HepG2 (cell line): Measurements from ENCODE around the gene IFI35. TPM values are rescaled to one million over a fixed set of nuclear protein-coding genes. Genes with fewer than 3 reads are reported as not detected.
A peak's percentile ranks its signal among the peaks of the same experiment; 100 is the strongest.

ENCODE experiments used
- DBP ChIP-seq: sonication (generic); formaldehyde crosslinking; IDR thresholded peaks from 2 replicates; pipeline ENCODE4 v1.4.0; 2020; ENCODE audit warnings: missing genetic modification reagents; ENCODE audit errors: not compliant biosample characterization
- KDM2A ChIP-seq: sonication (generic); formaldehyde crosslinking; IDR thresholded peaks from 2 replicates; pipeline ENCODE4 v1.4.0; 2020; ENCODE audit warnings: low read depth, missing genetic modification reagents, borderline replicate concordance
- MBNL3 ChIP-seq: fragments of 250-450 bp; sonication (Bioruptor Pico); conservative IDR thresholded peaks from 2 replicates; pipeline ENCODE4 v1.8.0; 2022; ENCODE audit warnings: mild to moderate bottlenecking, inconsistent platforms
- MLLT10 ChIP-seq: sonication (generic); formaldehyde crosslinking; IDR thresholded peaks from 2 replicates; pipeline ENCODE4 v1.4.0; 2020; ENCODE audit warnings: missing genetic modification reagents
- MYNN ChIP-seq: sonication (generic); formaldehyde crosslinking; IDR thresholded peaks from 2 replicates; pipeline ENCODE4 v1.4.0; 2020; ENCODE audit warnings: mild to moderate bottlenecking, low read depth, missing genetic modification reagents
- ZNF468 ChIP-seq: sonication (generic); formaldehyde crosslinking; IDR thresholded peaks from 2 replicates; pipeline ENCODE4 v1.8.0; 2022; ENCODE audit warnings: mild to moderate bottlenecking, moderate library complexity, missing genetic modification reagents
- ZNF543 ChIP-seq: sonication (generic); formaldehyde crosslinking; IDR thresholded peaks from 2 replicates; pipeline ENCODE4 v1.4.0; 2020; ENCODE audit warnings: mild to moderate bottlenecking, missing genetic modification reagents
- ZNF784 ChIP-seq: sonication (generic); formaldehyde crosslinking; IDR thresholded peaks from 2 replicates; pipeline ENCODE4 v1.5.1; 2020; ENCODE audit warnings: missing genetic modification reagents, mild to moderate bottlenecking, borderline replicate concordance
- polyA plus RNA-seq, 8 experiments: library from polyadenylated mRNA; depleted of rRNA in 3 of 8; stranded (reverse) in 7 of 8; unstranded in 1 of 8; fragments of >200 nt; fragmentation: Illumina TruSeq in 4 of 8; extraction: Trizol in 4 of 8; gene quantifications; 2 replicates each; pipeline versions ENCODE4 v1.2.1 to v1.2.3, GENCODE V29; 2011 to 2016; ENCODE audit warnings: low read depth in 4 of 8, missing spikeins in 1 of 8, mixed read lengths in 1 of 8; ENCODE audit not compliant: insufficient read depth in 1 of 8
- total RNA-seq, 5 experiments: library from RNA; depleted of rRNA; stranded (reverse); fragments of >200 nt; fragmentation: Illumina TruSeq; extraction: Trizol; gene quantifications; 2 replicates each; pipeline ENCODE4 v1.2.3, GENCODE V29; 2016; ENCODE audit warnings: low read depth in 1 of 5
- TF ChIP-seq, protein P1 (sequence below): sonication (generic); formaldehyde crosslinking; IDR thresholded peaks from 2 replicates; pipeline ENCODE4 v1.4.0; 2020; ENCODE audit warnings: missing genetic modification reagents
- TF ChIP-seq, protein P2 (sequence below), 2 experiments: fragments of 450-650 bp in 1 of 2; sonication (generic) in 1 of 2; formaldehyde crosslinking in 1 of 2; IDR thresholded peaks; 2 replicates each; pipeline versions ENCODE4 v1.6.1 to v1.8.0; 2016 to 2022; ENCODE audit warnings: antibody characterized with exemption in 1 of 2, mild to moderate bottlenecking in 1 of 2, missing genetic modification reagents in 1 of 2

The IFI35 gene
- total and polyA plus RNA-seq, 2 of the 13 experiments (the other 11 are each of a cell fraction or from before 2014, with no cell fraction given), result 28.9 to 38.1 TPM

DNA sequence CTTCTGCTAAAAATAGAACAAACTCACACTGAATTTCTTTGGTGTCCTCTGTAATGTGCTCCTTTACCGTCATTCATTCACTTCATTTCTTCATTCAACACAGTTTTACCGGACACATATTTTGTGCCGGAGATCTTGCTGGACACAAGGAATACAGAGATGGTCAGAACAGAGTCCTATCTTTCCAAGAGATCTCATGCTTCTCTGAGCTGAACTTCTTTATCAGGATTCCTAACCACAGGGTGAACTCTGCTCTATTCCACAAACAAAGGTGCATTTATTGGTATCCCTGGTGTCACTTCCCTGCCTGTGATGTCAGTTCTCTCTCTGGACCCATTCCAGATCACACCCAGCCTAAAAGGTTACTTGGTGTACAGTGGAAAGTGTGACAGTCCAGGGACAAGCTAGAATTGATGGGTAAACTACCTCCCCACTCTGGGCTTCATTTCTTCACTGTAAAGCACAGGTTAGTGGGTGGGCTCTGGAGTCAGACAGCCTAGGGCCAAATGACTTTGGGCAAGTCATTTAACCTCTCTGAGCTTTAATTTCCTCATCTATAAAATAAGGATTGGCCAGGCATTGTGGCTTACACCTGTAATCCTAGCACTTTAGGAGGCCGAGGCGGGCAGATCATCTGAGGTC lies 4.2 kb downstream of the IFI35 start (continued):
- TF ChIP-seq, protein P1, sequence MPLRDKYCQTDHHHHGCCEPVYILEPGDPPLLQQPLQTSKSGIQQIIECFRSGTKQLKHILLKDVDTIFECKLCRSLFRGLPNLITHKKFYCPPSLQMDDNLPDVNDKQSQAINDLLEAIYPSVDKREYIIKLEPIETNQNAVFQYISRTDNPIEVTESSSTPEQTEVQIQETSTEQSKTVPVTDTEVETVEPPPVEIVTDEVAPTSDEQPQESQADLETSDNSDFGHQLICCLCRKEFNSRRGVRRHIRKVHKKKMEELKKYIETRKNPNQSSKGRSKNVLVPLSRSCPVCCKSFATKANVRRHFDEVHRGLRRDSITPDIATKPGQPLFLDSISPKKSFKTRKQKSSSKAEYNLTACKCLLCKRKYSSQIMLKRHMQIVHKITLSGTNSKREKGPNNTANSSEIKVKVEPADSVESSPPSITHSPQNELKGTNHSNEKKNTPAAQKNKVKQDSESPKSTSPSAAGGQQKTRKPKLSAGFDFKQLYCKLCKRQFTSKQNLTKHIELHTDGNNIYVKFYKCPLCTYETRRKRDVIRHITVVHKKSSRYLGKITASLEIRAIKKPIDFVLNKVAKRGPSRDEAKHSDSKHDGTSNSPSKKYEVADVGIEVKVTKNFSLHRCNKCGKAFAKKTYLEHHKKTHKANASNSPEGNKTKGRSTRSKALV (CRISPR knock-in tag), result no peak
- no peak for TF ChIP-seq ZNF468 (CRISPR knock-in tag)
- TF ChIP-seq MYNN, result no peak
- no peak for TF ChIP-seq MLLT10
- no peak for TF ChIP-seq KDM2A
- no peak for TF ChIP-seq ZNF784 (CRISPR knock-in tag)
- TF ChIP-seq ZNF543 (CRISPR knock-in tag), result no peak
- TF ChIP-seq DBP (CRISPR knock-in tag), result no peak
- TF ChIP-seq, protein P2, sequence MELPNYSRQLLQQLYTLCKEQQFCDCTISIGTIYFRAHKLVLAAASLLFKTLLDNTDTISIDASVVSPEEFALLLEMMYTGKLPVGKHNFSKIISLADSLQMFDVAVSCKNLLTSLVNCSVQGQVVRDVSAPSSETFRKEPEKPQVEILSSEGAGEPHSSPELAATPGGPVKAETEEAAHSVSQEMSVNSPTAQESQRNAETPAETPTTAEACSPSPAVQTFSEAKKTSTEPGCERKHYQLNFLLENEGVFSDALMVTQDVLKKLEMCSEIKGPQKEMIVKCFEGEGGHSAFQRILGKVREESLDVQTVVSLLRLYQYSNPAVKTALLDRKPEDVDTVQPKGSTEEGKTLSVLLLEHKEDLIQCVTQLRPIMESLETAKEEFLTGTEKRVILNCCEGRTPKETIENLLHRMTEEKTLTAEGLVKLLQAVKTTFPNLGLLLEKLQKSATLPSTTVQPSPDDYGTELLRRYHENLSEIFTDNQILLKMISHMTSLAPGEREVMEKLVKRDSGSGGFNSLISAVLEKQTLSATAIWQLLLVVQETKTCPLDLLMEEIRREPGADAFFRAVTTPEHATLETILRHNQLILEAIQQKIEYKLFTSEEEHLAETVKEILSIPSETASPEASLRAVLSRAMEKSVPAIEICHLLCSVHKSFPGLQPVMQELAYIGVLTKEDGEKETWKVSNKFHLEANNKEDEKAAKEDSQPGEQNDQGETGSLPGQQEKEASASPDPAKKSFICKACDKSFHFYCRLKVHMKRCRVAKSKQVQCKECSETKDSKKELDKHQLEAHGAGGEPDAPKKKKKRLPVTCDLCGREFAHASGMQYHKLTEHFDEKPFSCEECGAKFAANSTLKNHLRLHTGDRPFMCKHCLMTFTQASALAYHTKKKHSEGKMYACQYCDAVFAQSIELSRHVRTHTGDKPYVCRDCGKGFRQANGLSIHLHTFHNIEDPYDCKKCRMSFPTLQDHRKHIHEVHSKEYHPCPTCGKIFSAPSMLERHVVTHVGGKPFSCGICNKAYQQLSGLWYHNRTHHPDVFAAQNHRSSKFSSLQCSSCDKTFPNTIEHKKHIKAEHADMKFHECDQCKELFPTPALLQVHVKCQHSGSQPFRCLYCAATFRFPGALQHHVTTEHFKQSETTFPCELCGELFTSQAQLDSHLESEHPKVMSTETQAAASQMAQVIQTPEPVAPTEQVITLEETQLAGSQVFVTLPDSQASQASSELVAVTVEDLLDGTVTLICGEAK (IDR thresholded peaks at IDR 0.05), result no peak
- TF ChIP-seq, protein P2 (CRISPR knock-in tag; IDR thresholded peaks at IDR 0.05), result peak; percentile 84; the same call in 1 of the 2 replicates
- TF ChIP-seq MBNL3, result no peak
